Esophagus (tissue), 2 donors: ENCODE data around the gene KRTAP10-8. TPM values are rescaled to one million over a fixed set of nuclear protein-coding genes. Genes with fewer than 3 reads are reported as not detected.
A peak's percentile ranks its signal among the peaks of the same experiment; 100 is the strongest.

Experiments used
- H3K27ac ChIP-seq, 2 donors: one replicate each; pipeline ENCODE4 v1.5.1; 2013; ENCODE audit warnings: low read depth in 2 of 2, mild to moderate bottlenecking in 2 of 2, inconsistent platforms in 1 of 2, low read length in 1 of 2, moderate library complexity in 1 of 2
- H3K27me3 ChIP-seq, 2 donors: one replicate each; pipeline ENCODE4 v1.6.1; 2013; ENCODE audit warnings: low read length in 2 of 2, control low read depth in 1 of 2, mild to moderate bottlenecking in 1 of 2; ENCODE audit not compliant: insufficient read depth in 2 of 2, control insufficient read depth in 1 of 2
- H3K36me3 ChIP-seq, 2 donors: one replicate each; pipeline ENCODE4 v1.6.1; 2013; ENCODE audit warnings: low read length in 1 of 2; ENCODE audit not compliant: control insufficient read depth in 2 of 2, insufficient read depth in 2 of 2
- H3K4me1 ChIP-seq, 2 donors: one replicate each; pipeline ENCODE4 v1.6.1; 2013; ENCODE audit warnings: low read length in 1 of 2; ENCODE audit not compliant: control insufficient read depth in 2 of 2, insufficient read depth in 2 of 2
- H3K4me3 ChIP-seq, 2 donors: one replicate each; pipeline ENCODE4 v1.5.1; 2013; ENCODE audit warnings: low read length in 2 of 2, mild to moderate bottlenecking in 2 of 2, low read depth in 1 of 2, moderate library complexity in 1 of 2
- H3K9me3 ChIP-seq, 2 donors: one replicate each; pipeline ENCODE4 v1.6.1; 2013; ENCODE audit warnings: mild to moderate bottlenecking in 2 of 2, low read depth in 1 of 2, low read length in 1 of 2, moderate library complexity in 1 of 2; ENCODE audit not compliant: control insufficient read depth in 2 of 2, insufficient read depth in 1 of 2
- WGBS, 2 donors: extraction: QIAGEN DNeasy Blood & Tissue Kit; methylation state at CpG; one replicate each; pipeline ENCODE4 v1.1.7; 2013; 5-methylcytosine and 5-hydroxymethylcytosine counted together
- polyA plus RNA-seq, 2 donors: library from polyadenylated mRNA; stranded (reverse); fragments of 200-250 nt; gene quantifications; one replicate each; pipeline ENCODE4 v1.2.3, GENCODE V29; 2013
- donor health status: healthy with polysubstance abuse.
- donor health status: Bipolar disorder and iron deficiency.

The KRTAP10-8 gene
- polyA plus RNA-seq, 2 donors, result not detected

DNA sequence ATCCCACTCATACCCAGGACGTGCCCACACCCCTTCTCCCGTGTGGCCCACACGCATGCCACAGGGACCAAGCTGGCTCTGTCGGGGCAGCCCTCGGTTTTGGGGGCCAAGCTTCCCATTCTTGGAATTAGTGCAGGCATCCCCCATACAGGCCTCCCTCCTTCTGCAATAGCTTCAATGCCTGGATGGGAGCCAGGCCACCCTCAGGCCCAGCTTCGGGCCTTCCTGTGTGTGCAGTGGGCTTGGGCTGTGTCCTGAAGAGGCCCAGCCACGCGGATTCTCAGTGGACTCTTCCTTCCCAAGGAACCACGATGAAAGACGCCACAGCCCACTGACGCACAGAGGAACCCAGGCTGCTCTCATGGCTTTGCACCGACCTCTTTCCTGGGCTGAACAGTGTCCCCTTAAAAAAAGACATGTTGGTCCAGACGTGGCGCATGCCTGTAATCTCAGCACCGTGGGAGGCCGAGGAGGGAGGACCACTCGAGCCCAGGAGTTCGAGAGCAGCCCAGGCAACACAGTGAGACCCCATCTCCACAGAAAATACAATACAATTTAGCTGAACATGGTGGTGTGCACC lies 37.7 kb downstream of the KRTAP10-8 start:
- no peak overlapping the region for H3K4me3 ChIP-seq
- H3K36me3 ChIP-seq, result no peaks in the 10 kb centered on the region
- H3K27me3 ChIP-seq, result no peaks in the 10 kb centered on the region
- no peaks in the 10 kb centered on the region for H3K9me3 ChIP-seq
- H3K27ac ChIP-seq, result no peak overlapping the region
- 88 to 89% methylated on average over 18 of the region's 18 CpGs for WGBS, 2 donors
- no peaks in the 10 kb centered on the region for H3K4me1 ChIP-seq

DNA sequence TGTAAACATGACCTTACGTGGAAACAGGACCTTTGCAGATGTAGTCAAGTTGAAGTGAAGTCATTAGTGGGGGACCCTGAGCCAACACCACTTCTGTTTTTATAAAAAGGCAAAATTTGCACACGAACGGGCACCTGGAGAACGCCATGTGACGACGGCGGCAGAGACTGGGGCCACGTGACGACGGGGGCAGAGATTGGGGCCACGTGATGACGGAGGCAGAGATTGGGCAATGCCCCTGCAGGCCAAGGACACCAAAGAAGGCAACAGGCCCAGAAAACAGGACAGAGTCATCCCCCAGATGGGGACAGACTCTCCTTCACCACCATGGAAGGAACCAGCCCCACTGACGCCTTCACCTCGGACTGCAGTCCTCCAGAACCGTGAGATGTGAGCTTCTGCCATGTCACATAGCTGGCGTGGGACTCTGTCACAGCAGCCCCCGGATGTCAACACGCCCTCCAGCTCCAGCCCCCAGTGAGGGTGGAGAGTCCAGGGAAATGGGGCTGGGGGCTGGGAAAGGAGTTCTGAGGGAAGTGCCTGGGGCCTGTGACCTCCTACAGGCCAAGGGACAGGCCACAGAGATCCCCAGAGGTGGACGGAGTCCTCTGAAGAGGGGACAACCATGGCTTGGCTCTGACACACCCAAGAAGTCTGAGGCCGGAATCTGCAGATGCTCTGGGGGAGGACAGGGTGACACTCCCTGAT lies 38.5 kb downstream of the KRTAP10-8 start:
- 89 to 90% methylated on average over 20 of the region's 20 CpGs for WGBS, 2 donors

DNA sequence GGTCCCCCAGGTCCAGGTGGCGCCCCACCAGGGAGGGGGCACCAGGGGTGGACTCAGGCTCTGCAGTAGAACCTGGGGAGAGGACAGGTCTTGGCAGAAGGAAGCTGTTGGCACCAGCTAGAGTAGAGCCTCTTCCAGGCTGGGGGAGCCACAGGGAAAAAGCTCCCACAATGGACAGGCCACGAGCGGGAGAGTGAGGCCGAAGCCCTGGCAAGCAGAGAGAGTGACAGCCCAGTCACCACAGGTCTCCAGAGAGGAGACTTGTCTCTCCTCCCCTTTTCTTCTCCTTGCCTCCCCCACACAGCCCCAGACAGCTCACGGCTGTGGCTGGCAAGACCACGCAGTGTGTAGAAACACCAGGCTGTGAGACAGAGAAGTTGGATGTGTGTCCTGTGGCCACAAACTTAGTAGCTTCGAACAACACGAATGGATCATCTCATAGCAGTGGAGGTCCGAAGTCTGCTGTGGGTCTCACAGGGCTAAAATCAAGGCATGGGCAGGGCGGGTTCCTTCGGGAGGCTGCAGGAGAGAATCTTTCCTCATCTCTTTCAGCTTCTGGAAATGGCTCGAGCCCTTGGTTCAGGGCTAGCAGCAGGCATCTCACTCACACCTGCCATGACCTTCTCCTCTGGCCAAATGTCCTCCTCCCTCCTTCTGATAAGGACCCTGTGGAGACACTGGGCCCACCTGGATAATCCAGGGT lies 39.2 kb downstream of the KRTAP10-8 start:
- WGBS, 2 donors, result 83 to 92% methylated on average over 12 of the region's 12 CpGs
- H3K4me1 ChIP-seq, result no peaks in the 10 kb centered on the region

More for the DNA sequence above, 38.5 kb downstream of the KRTAP10-8 start:
- Histone ChIP-seq H3K4me3 (no peak overlapping the region), H3K4me1 (no peaks in the 10 kb centered on the region), H3K9me3 (no peaks in the 10 kb centered on the region), H3K27ac (no peak overlapping the region), H3K27me3 (no peaks in the 10 kb centered on the region), H3K36me3 (no peaks in the 10 kb centered on the region)

DNA sequence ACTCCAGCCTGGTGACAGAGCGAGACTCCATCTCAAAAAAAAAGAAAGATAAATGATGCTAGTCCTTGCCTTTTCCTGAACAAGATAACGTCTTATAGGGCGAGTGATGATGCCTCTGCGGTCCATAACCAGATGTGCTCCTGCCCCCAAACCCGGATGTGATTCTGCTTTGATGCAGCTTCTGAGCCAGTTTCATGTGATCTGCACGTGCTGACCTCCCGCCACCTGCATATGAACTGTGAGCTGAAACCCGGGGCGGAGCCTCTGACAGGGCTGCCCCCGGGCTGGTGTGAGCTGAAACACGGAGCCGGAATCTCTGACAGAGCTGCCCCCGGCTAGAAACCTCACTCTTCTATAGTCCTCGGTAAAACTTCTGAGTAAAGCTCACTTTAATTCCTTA lies 41.2 kb downstream of the KRTAP10-8 start:
- Histone ChIP-seq H3K36me3 (no peaks in the 10 kb centered on the region), H3K27ac (no peak overlapping the region), H3K9me3 (no peaks in the 10 kb centered on the region), H3K4me1 (peaks cover 0 to 6% of the 10 kb centered on the region in 2 donors), H3K27me3 (no peaks in the 10 kb centered on the region), H3K4me3 (no peak overlapping the region)
- 65 to 69% methylated on average over 14 of the region's 14 CpGs for WGBS, 2 donors

More for the DNA sequence above, 39.2 kb downstream of the KRTAP10-8 start:
- no peaks in the 10 kb centered on the region for H3K36me3 ChIP-seq
- H3K9me3 ChIP-seq, result no peaks in the 10 kb centered on the region
- no peaks in the 10 kb centered on the region for H3K27me3 ChIP-seq
- H3K4me3 ChIP-seq, result no peak overlapping the region
- H3K27ac ChIP-seq, result no peak overlapping the region

DNA sequence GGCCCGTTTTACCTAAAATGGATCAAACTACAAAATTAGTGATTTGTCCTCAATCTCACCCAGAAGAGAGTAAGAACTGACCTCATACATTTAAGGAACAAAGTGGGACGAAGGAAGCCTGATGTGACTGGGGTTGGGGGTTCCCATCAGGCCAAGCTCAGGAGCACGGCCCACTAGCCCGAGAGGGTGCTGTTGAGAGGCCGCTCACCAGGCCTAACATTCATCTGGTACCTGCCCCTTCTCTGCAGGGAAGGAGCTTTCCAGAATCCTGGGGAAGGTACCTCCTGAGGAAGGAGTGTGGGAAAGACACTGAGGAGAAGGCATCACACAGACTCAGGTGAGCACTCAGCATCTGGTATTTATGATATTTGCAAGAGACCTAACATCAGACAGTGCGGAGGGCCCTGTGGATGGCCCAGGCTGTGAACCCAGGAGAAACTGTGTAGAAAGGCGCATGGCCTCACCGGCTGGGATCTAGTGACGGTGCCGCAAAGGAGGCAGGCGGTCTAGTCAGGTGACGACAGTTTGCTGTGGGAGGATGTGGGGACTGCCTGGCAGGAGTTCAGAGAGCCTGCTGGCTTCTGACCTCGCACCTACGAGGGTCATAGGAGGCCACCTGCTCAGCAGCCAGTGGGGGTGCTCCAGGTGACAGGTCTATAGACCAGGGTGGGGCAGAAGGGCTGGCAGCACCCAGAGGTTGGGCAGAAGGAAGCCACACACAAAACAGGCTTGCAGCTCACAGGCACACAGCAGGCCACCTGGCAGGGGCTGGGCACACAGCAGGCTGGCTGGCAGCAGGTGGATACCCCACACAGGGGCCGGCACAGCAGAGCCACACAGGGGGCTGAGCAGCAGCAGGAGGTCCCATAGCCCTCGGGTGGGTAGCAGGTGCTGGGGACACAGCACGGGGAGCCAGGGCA lies 42.0 kb downstream of the KRTAP10-8 start:
- no peaks in the 10 kb centered on the region for H3K36me3 ChIP-seq
- no peak overlapping the region for H3K4me3 ChIP-seq
- H3K27ac ChIP-seq, result no peak overlapping the region
- WGBS, 2 donors, result 71 to 80% methylated on average over 17 of the region's 17 CpGs
- H3K27me3 ChIP-seq, result no peaks in the 10 kb centered on the region
- no peaks in the 10 kb centered on the region for H3K9me3 ChIP-seq
- H3K4me1 ChIP-seq, result peaks cover 0 to 6% of the 10 kb centered on the region in 2 donors

DNA sequence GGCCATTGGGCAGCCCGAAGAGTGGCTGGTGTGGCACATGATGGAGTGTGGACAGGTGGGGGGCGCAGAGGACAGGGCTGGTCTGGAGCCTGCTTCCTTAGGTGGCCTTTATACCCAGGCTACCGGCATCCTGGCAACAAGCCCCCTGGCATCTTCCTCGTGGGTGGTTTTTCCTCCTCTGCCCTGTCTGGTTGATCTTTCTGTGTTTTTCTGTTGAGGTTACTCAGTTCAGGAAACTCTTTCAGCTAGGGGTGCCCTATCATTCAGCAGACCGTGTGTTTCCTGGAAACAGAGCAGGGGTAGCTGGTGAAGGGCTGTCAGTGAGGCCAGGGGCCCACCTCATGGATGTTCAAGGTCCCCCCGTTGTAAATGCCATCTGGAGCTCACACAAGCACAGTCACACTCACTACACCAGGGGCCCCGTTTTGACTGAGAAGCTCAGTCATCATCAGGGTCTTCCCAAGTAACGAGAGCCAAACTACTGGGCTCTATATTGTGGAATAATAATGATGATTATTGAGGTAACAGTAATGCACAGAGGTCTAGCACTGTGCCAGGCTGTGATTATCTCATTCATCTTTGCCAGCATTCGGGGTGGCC lies 42.8 kb downstream of the KRTAP10-8 start, which contains the start of gene KRTAP12-4:
Gene KRTAP12-4 (minus strand): TSS at position 84 of the 600 bp plus-strand sequence. CDS start 45 bp downstream, at position 39.
- H3K9me3 ChIP-seq, result no peaks in the 10 kb centered on the region
- H3K27me3 ChIP-seq, result no peaks in the 10 kb centered on the region
- no peaks in the 10 kb centered on the region for H3K36me3 ChIP-seq
- 68 to 73% methylated on average over 9 of the region's 9 CpGs for WGBS, 2 donors
- H3K4me1 ChIP-seq, result peaks cover 0 to 6% of the 10 kb centered on the region in 2 donors
- no peak within 1 kb of the TSS for H3K27ac ChIP-seq
- H3K4me3 ChIP-seq, result no peak within 1 kb of the TSS

DNA sequence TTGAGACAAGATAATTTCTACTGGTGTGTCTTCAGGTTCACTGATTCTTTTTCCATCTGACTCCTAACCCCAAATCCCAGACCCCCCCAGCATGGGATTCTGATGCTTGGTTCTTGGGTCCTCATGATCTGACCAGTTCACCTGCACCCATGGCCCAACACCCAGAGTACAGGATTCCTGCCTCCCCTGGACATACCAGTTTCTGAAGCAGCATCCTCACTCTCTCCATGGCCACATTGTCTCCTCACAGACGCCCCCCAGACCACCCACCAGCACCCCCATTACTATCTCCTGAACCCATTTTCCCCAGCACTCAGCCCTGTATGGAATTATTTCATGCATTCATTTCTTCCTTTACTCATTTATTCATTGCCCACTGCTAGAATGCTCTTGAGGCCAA lies 45.0 kb downstream of the KRTAP10-8 start:
- Histone ChIP-seq H3K4me3 (no peak overlapping the region), H3K9me3 (no peaks in the 10 kb centered on the region), H3K27me3 (no peaks in the 10 kb centered on the region), H3K36me3 (no peaks in the 10 kb centered on the region), H3K27ac (peak overlapping the region in 1 of 2 donors; percentile 30), H3K4me1 (peaks cover 0 to 6% of the 10 kb centered on the region in 2 donors)
- 41 to 60% methylated on average over 1 of the region's 1 CpG for WGBS, 2 donors

DNA sequence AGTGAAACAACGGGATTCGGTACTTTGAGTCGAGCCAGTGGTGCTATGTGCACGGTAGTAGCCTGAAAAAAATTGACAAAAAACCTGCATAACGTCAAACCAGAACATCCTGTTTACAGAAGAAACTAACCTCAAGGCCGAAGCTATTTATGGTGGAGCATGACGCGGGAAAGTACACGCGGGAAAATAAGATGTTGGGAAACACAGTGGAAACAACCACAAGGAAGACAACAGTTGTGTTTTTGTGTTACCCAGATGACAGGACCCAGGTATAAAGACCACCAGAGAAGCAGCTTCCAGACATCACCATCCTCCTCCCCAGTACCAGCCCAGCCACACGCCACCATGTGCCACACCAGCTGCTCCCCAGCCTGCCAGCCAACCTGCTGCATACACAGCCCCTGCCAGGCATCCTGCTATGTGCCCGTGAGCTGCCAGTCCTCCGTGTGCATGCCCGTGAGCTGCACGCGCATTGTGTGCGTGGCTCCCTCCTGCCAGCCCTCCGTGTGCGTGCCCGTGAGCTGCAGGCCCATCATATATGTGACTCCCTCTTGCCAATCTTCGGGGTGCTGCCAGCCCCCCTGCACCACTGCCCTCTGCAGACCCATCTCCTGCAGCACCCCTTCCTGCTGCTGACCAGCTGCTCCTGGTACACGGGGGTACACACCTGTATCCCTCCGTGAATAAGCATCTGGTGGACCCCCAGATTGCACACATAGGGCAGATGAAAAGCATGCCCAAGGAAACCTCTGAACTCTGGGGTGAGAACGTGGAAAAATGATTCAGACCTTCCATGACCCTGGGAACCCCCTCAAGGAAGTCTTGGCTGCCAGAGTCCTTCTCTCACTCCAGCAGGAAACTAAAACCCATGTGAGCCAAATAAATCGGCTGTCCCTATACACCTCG lies 46.0 kb downstream of the KRTAP10-8 start, which contains the start of gene KRTAP12-3:
Gene KRTAP12-3 (plus strand): TSS at position 298 of the 906 bp plus-strand sequence. CDS start 48 bp downstream, at position 346.
- H3K36me3 ChIP-seq, result no peaks in the 10 kb centered on the region
- WGBS, 2 donors, result 72 to 74% methylated on average over 26 of the region's 26 CpGs
- no peaks in the 10 kb centered on the region for H3K27me3 ChIP-seq
- no peaks in the 10 kb centered on the region for H3K9me3 ChIP-seq
- H3K4me1 ChIP-seq, result peaks cover 0 to 6% of the 10 kb centered on the region in 2 donors
- H3K4me3 ChIP-seq, result no peak within 1 kb of the TSS
- peak within 1 kb of the TSS in 1 of 2 donors; percentile 42 for H3K27ac ChIP-seq
